Lung (tissue), 12 donors: ENCODE data around the gene CYP2D6. TPM values are rescaled to one million over a fixed set of nuclear protein-coding genes. Genes with fewer than 3 reads are reported as not detected.
"Not testable (repeated sequence)": the region's sequence is repeated elsewhere in the genome, so short reads cannot be mapped to it uniquely, and the experiment has no call there.

Experiments used
- ATAC-seq: fragments of 200-7000 bp; cut with Tn5 transposase; one replicate; pipeline ENCODE4 v1.9.1; 2020; ENCODE audit warnings: moderate number of reproducible peaks; ENCODE audit not compliant: insufficient read depth, low FRiP score
- DNase-seq, 3 donors: peaks; one replicate each; pipeline ENCODE4 v3.0.0-alpha.2; 2013 to 2017
- H3K27ac ChIP-seq, 2 donors: one replicate each; pipeline ENCODE4 v1.5.1; 2013; ENCODE audit warnings: mild to moderate bottlenecking in 2 of 2, moderate library complexity in 2 of 2, control low read depth in 1 of 2, inconsistent platforms in 1 of 2, low read depth in 1 of 2, low read length in 1 of 2
- H3K27me3 ChIP-seq, 3 donors: one replicate each; pipeline ENCODE4 v1.5.1; 2013; ENCODE audit warnings: low read length in 2 of 3; ENCODE audit not compliant: control insufficient read depth in 3 of 3, insufficient read depth in 3 of 3
- H3K36me3 ChIP-seq, 4 donors: one replicate each; pipeline ENCODE4 v1.5.1; 2013; ENCODE audit warnings: low read length in 4 of 4, mild to moderate bottlenecking in 1 of 4, moderate library complexity in 1 of 4; ENCODE audit not compliant: control insufficient read depth in 4 of 4, insufficient read depth in 4 of 4
- H3K4me1 ChIP-seq, 5 donors: one replicate each; pipeline ENCODE4 v1.5.1; 2013; ENCODE audit warnings: low read length in 5 of 5, mild to moderate bottlenecking in 2 of 5, moderate library complexity in 1 of 5; ENCODE audit not compliant: control insufficient read depth in 5 of 5, insufficient read depth in 5 of 5
- H3K4me3 ChIP-seq: one replicate; pipeline ENCODE4 v1.5.1; 2013; ENCODE audit warnings: mild to moderate bottlenecking, control low read depth, moderate library complexity
- H3K9ac ChIP-seq, 2 donors: one replicate each; pipeline ENCODE4 v1.5.1; 2013; ENCODE audit warnings: low read length in 2 of 2, control low read depth in 1 of 2; ENCODE audit not compliant: insufficient read depth in 1 of 2
- H3K9me3 ChIP-seq, 4 donors: one replicate each; pipeline ENCODE4 v1.5.1; 2013; ENCODE audit warnings: low read length in 3 of 4, mild to moderate bottlenecking in 1 of 4, moderate library complexity in 1 of 4; ENCODE audit not compliant: control insufficient read depth in 4 of 4, insufficient read depth in 3 of 4
- WGBS, 2 donors: extraction: QIAGEN DNeasy Blood & Tissue Kit; methylation state at CpG; one replicate each; pipeline ENCODE4 v1.1.7; 2013; 5-methylcytosine and 5-hydroxymethylcytosine counted together
- polyA plus RNA-seq, 2 donors: library from polyadenylated mRNA; stranded (reverse); fragments of 200-250 nt; gene quantifications; one replicate each; pipeline ENCODE4 v1.2.1, GENCODE V29; 2013
- total RNA-seq, 2 donors: library from RNA; depleted of rRNA in 1 of 2; stranded (reverse); fragments of >200 nt in 1 of 2; gene quantifications; one replicate each; pipeline ENCODE4 v1.2.1, GENCODE V29; 2014 to 2021
- TF ChIP-seq, protein P1 (sequence below): IDR thresholded peaks from 2 replicates; pipeline ENCODE4 v1.5.1; 2012; ENCODE audit warnings: mild to moderate bottlenecking; ENCODE audit errors: control extremely low read depth, extremely low read depth
- donor health status: control.
- donor health status: control.
- donor health status: Bipolar disorder and iron deficiency.
- donor health status: healthy.
- donor health status: DM: yes; HTN: yes; CAD: no.

Gene CYP2D6
- total and polyA plus RNA-seq, 4 donors = 0.80 to 1.3 (median 1.1) TPM

DNA sequence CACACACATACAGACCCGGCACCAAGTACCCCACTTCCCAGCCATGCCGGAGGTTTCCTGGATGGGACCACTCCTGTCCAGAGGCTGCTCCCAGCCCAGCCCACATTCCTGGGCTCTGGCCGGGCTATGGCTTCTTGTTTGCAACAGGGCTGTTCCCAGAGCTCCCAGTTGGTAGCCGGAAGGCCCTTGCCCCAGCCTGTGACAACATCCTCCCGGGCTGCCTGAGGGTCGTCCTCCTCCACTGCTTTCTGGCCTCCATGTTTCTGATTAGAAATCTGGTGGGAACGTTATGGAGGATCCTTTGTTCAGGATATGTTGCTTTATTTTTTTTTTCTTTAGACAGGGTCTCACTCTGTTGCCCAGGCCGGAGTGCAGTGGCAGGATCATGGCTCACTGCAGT is 952 bp upstream of the CYP2D6 start:
- TF ChIP-seq, protein P1, sequence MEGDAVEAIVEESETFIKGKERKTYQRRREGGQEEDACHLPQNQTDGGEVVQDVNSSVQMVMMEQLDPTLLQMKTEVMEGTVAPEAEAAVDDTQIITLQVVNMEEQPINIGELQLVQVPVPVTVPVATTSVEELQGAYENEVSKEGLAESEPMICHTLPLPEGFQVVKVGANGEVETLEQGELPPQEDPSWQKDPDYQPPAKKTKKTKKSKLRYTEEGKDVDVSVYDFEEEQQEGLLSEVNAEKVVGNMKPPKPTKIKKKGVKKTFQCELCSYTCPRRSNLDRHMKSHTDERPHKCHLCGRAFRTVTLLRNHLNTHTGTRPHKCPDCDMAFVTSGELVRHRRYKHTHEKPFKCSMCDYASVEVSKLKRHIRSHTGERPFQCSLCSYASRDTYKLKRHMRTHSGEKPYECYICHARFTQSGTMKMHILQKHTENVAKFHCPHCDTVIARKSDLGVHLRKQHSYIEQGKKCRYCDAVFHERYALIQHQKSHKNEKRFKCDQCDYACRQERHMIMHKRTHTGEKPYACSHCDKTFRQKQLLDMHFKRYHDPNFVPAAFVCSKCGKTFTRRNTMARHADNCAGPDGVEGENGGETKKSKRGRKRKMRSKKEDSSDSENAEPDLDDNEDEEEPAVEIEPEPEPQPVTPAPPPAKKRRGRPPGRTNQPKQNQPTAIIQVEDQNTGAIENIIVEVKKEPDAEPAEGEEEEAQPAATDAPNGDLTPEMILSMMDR = no peak
- no peak overlapping the region for H3K4me3 ChIP-seq
- no peak overlapping the region for H3K9ac ChIP-seq
- peaks cover 0 to 6% (median 0%) of the 10 kb centered on the region in 5 donors for H3K4me1 ChIP-seq
- no peak for DNase-seq
- peaks cover 0 to 2% (median 0%) of the 10 kb centered on the region in 4 donors for H3K9me3 ChIP-seq
- ATAC-seq = no peak
- no peak overlapping the region for H3K27ac ChIP-seq
- peaks cover 0 to 2% (median 0%) of the 10 kb centered on the region in 4 donors for H3K36me3 ChIP-seq
- WGBS, 2 donors = 60 to 82% methylated on average over 8 of the region's 8 CpGs
- H3K27me3 ChIP-seq = no peaks in the 10 kb centered on the region

DNA sequence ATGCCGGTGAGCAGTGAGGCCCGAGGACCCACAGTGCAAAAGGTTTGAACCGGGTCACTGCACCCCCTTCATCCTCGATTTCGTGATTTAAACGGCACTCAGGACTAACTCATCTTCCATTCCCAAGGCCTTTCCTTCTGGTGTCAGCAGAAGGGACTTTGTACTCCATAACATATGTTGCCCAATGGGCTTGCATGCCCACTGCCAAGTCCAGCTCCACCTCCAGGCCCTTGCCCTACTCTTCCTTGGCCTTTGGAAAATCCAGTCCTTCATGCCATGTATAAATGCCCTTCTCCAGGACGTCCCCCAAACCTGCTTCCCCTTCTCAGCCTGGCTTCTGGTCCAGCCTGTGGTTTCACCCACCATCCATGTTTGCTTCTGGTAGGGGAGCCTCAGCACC is 428 bp downstream of the CYP2D6 start:
- ATAC-seq, H3K36me3 ChIP-seq, H3K9ac ChIP-seq, H3K27me3 ChIP-seq, H3K4me1 ChIP-seq, H3K27ac ChIP-seq, H3K4me3 ChIP-seq, H3K9me3 ChIP-seq, DNase-seq: not testable (repeated sequence)
- WGBS, 2 donors = 13 to 32% methylated on average over 1 of the region's 7 CpGs

DNA sequence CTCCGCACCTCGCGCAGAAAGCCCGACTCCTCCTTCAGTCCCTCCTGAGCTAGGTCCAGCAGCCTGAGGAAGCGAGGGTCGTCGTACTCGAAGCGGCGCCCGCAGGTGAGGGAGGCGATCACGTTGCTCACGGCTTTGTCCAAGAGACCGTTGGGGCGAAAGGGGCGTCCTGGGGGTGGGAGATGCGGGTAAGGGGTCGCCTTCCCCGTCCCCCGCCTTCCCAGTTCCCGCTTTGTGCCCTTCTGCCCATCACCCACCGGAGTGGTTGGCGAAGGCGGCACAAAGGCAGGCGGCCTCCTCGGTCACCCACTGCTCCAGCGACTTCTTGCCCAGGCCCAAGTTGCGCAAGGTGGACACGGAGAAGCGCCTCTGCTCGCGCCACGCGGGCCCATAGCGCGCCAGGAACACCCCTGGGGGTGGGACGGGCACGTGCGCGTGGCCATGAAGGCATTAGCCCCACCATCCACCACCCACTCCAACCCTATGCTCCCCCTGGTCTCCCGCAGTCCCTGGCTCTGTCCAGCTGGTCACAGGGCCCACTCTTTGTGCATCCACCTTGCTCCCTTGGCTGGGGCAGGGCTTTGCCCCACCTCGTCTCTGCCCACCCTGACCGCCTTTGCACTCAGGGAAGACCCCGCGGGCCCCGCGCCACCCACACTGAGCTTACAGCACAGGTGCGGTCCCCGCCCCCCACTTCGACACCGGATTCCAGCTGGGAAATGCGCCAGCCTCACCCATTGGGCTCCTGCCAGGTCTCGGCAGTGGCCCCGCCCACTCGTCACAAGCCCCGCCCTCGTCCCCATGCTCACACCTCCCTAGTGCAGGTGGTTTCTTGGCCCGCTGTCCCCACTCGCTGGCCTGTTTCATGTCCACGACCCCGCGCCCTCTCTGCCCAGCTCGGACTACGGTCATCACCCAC is 1.6 kb downstream of the CYP2D6 start:
- H3K9me3 ChIP-seq, ATAC-seq, DNase-seq, H3K9ac ChIP-seq, H3K27ac ChIP-seq, H3K27me3 ChIP-seq, H3K36me3 ChIP-seq, H3K4me3 ChIP-seq, H3K4me1 ChIP-seq: not testable (repeated sequence)
- WGBS, 2 donors = 72 to 73% methylated on average over 64 to 65 of the region's 65 CpGs

DNA sequence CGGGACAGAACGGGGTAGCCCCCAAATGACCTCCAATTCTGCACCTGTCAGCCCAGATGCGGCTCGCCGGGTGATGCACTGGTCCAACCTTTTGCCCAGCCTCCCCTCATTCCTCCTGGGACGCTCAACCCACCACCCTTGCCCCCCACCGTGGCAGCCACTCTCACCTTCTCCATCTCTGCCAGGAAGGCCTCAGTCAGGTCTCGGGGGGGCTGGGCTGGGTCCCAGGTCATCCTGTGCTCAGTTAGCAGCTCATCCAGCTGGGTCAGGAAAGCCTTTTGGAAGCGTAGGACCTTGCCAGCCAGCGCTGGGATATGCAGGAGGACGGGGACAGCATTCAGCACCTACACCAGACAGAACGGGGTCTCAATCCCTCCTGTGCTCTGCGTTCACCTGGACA is 2.6 kb downstream of the CYP2D6 start:
- not testable (repeated sequence) for H3K4me3 ChIP-seq, ATAC-seq, DNase-seq

DNA sequence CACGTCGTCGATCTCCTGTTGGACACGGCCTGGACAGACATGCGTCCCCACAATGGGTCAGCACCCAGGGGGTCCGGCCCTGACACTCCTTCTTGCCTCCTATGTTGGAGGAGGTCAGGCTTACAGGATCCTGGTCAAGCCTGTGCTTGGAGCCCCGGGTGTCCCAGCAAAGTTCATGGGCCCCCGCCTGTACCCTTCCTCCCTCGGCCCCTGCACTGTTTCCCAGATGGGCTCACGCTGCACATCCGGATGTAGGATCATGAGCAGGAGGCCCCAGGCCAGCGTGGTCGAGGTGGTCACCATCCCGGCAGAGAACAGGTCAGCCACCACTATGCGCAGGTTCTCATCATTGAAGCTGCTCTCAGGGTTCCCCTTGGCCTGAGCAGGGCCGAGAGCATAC is 3.0 kb downstream of the CYP2D6 start:
- Histone ChIP-seq H3K4me1 (peaks cover 0 to 6% (median 0%) of the 10 kb centered on the region in 5 donors), H3K4me3 (no peak overlapping the region), H3K9me3 (peaks cover 0 to 2% (median 0%) of the 10 kb centered on the region in 4 donors), H3K36me3 (peaks cover 0 to 2% (median 0%) of the 10 kb centered on the region in 4 donors), H3K27ac (no peak overlapping the region), H3K27me3 (no peaks in the 10 kb centered on the region), H3K9ac (no peak overlapping the region)
- WGBS, 2 donors = 88 to 95% methylated on average over 16 of the region's 16 CpGs
- no peak for ATAC-seq
- DNase-seq = no peak
- TF ChIP-seq, protein P1 = no peak

More for the DNA sequence above, 2.6 kb downstream of the CYP2D6 start:
- H3K27ac ChIP-seq, H3K9me3 ChIP-seq, H3K4me1 ChIP-seq, H3K9ac ChIP-seq, H3K36me3 ChIP-seq, H3K27me3 ChIP-seq: not testable (repeated sequence)
- 89 to 94% methylated on average over 13 of the region's 13 CpGs for WGBS, 2 donors

DNA sequence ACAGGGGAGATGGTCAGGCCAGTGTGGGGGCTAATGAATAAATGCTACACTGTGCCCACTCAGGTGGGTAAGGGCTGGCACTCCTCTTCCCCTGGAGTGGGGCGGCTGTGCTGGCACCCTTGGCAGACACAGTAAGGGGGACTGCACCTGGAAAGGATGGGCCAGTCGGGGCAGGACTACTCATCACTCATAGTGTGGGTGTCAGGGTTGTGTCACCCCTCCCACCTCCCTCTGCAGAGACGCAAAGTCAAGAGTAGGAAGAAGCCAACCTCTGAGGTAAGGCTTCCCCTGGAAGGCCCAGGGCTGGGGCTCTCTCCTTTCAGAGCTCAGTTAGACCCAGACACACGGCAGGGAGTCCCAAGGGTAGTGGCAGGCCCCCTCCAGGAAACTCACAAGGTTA is 7.1 kb downstream of the CYP2D6 start:
- H3K4me1 ChIP-seq, H3K9ac ChIP-seq, DNase-seq, H3K9me3 ChIP-seq, H3K27me3 ChIP-seq, H3K27ac ChIP-seq, ATAC-seq, H3K4me3 ChIP-seq, H3K36me3 ChIP-seq: not testable (repeated sequence)
- WGBS, 2 donors = no CpG with 5 or more reads among the region's 4 CpGs
